Right lobe of liver (tissue), 6 donors: ENCODE results near the gene MRGPRD. TPM values are rescaled to one million over a fixed set of nuclear protein-coding genes. Genes with fewer than 3 reads are reported as not detected.

ENCODE experiments used
- ATAC-seq, 4 donors: fragments of 200-7000 bp; cut with Tn5 transposase; one replicate each; pipeline ENCODE4 v1.9.1; 2020; ENCODE audit warnings: mild to moderate bottlenecking in 4 of 4, moderate library complexity in 4 of 4
- DNase-seq, 3 donors: peaks; one replicate each; pipeline ENCODE4 v3.0.0-alpha.2; 2020
- H3K27ac ChIP-seq, 3 donors: fragments of 200-600 bp; one replicate each; pipeline ENCODE4 v1.8.0; 2022
- H3K27me3 ChIP-seq, 2 donors: fragments of 200-600 bp; one replicate each; pipeline ENCODE4 v1.8.0; 2022
- H3K36me3 ChIP-seq, 4 donors: fragments of 200-600 bp; sonication (generic) in 1 of 4; one replicate each; pipeline versions ENCODE4 v1.5.1 to v1.8.0; 2017 to 2022; ENCODE audit warnings: control low read depth in 1 of 4
- H3K4me1 ChIP-seq, 4 donors: fragments of 200-600 bp; sonication (generic) in 1 of 4; one replicate each; pipeline versions ENCODE4 v1.5.1 to v1.8.0; 2017 to 2022; ENCODE audit warnings: control low read depth in 1 of 4
- H3K4me3 ChIP-seq, 3 donors: fragments of 200-600 bp; one replicate each; pipeline ENCODE4 v1.8.0; 2022
- H3K9me3 ChIP-seq, 4 donors: fragments of 200-600 bp; sonication (generic) in 1 of 4; one replicate each; pipeline versions ENCODE4 v1.5.1 to v1.8.0; 2017 to 2022; ENCODE audit warnings: control low read depth in 1 of 4
- CTCF ChIP-seq, 4 donors: fragments of 200-600 bp in 3 of 4; fragments of 450-650 bp in 1 of 4; IDR thresholded peaks; one replicate each; pipeline versions ENCODE4 v1.5.1 to v1.8.0; 2016 to 2022; ENCODE audit warnings: antibody characterized with exemption in 4 of 4, mild to moderate bottlenecking in 2 of 4
- POLR2A ChIP-seq: fragments of 450-650 bp; IDR thresholded peaks from one replicate; pipeline ENCODE4 v1.6.1; 2017; ENCODE audit warnings: antibody characterized with exemption, mild to moderate bottlenecking
- WGBS: methylation state at CpG from one replicate; pipeline ENCODE4 v1.1.6; 2018; ENCODE audit warnings: low coverage, low lambda C conversion rate; ENCODE audit not compliant: insufficient coverage; ENCODE audit errors: missing lambda C conversion rate; 5-methylcytosine and 5-hydroxymethylcytosine counted together
- intact Hi-C, 2 donors: fragments of 100-400 bp; cut with DNase I; formaldehyde crosslinking; loops; one replicate each; pipeline versions ENCODE4 v1.11.2 to v1.14.1; 2022
- total RNA-seq, 6 experiments: library from RNA; depleted of rRNA in 2 of 6; stranded (reverse); fragments of >200 nt in 2 of 6; fragmentation: NEBNext Ultra II Directional in 3 of 6; extraction: Animal tissue kit (Norgen Biotek cat#: 25700) in 3 of 6; gene quantifications; one replicate each; pipeline versions ENCODE4 v1.1.0 to v1.2.4, GENCODE V29; 2016 to 2023
- donor health status: DM: no; HTN: yes; CAD: no.
- donor health status: DM: no; HTN: no; CAD: no.
- donor health status: DM: no; HTN: no; CAD: no.
- donor health status: DM: no; HTN: yes; CAD: no.
- donor health status: DM: no; HTN: yes; CAD: no.

The MRGPRD gene
- total RNA-seq, 6 experiments from 2014 or later: not detected

- 81% methylated on average over 4 of the region's 10 CpGs for WGBS
Observed at GRCh38 chr11:69022260-69022659, 41.5 kb upstream of the MRGPRD start.

GRCh38 chr11:69018924-69019323 lies 38.1 kb upstream of the MRGPRD start:
- no peak for DNase-seq
- no peak overlapping the region for H3K27ac ChIP-seq
- TF ChIP-seq CTCF (IDR thresholded peaks at IDR 0.05): no peak
- TF ChIP-seq POLR2A: no peak
- 66% methylated on average over 4 of the region's 13 CpGs for WGBS
- H3K4me1 ChIP-seq: no peaks in the 10 kb centered on the region
- H3K36me3 ChIP-seq: no peaks in the 10 kb centered on the region
- no peak for ATAC-seq
- no peak overlapping the region for H3K4me3 ChIP-seq
- H3K9me3 ChIP-seq: no peaks in the 10 kb centered on the region
- intact Hi-C loops: no loop called here
- no peaks in the 10 kb centered on the region for H3K27me3 ChIP-seq

More at GRCh38 chr11:69022260-69022659, 41.5 kb upstream of the MRGPRD start:
- H3K27me3 ChIP-seq: no peaks in the 10 kb centered on the region
- no peaks in the 10 kb centered on the region for H3K9me3 ChIP-seq
- DNase-seq (no peak), ATAC-seq (no peak)
- H3K27ac ChIP-seq: no peak overlapping the region
- intact Hi-C loops: no loop called here
- TF ChIP-seq CTCF (IDR thresholded peaks at IDR 0.05) (no peak), POLR2A (no peak)
- H3K4me1 ChIP-seq: peaks cover 0 to 2% (median 0%) of the 10 kb centered on the region in 4 donors
- no peak overlapping the region for H3K4me3 ChIP-seq
- H3K36me3 ChIP-seq: no peaks in the 10 kb centered on the region

- TF ChIP-seq CTCF (IDR thresholded peaks at IDR 0.05) (no peak), POLR2A (no peak)
- Histone ChIP-seq H3K36me3 (no peaks in the 10 kb centered on the region), H3K9me3 (no peaks in the 10 kb centered on the region), H3K4me3 (no peak overlapping the region), H3K27me3 (no peaks in the 10 kb centered on the region), H3K27ac (no peak overlapping the region), H3K4me1 (no peaks in the 10 kb centered on the region)
- intact Hi-C loops: no loop called here
- WGBS: 87% methylated on average over 8 of the region's 10 CpGs
- ATAC-seq (no peak), DNase-seq (no peak)
Observed at GRCh38 chr11:69017951-69018350, 37.2 kb upstream of the MRGPRD start.

- intact Hi-C loops: no loop called here
- no peak for TF ChIP-seq CTCF (IDR thresholded peaks at IDR 0.05)
- TF ChIP-seq POLR2A: no peak
- no peak overlapping the region for H3K27ac ChIP-seq
- no peak overlapping the region for H3K4me3 ChIP-seq
- WGBS: 90% methylated on average over 2 of the region's 9 CpGs
- DNase-seq (no peak), ATAC-seq (no peak)
- H3K27me3 ChIP-seq: no peaks in the 10 kb centered on the region
- no peaks in the 10 kb centered on the region for H3K36me3 ChIP-seq
- no peaks in the 10 kb centered on the region for H3K9me3 ChIP-seq
- H3K4me1 ChIP-seq: peaks cover 0 to 13% (median 4%) of the 10 kb centered on the region in 4 donors
Observed at GRCh38 chr11:69014898-69015549, 34.2 kb upstream of the MRGPRD start.
